ENCODE data around the gene CCDC88C.

DNA sequence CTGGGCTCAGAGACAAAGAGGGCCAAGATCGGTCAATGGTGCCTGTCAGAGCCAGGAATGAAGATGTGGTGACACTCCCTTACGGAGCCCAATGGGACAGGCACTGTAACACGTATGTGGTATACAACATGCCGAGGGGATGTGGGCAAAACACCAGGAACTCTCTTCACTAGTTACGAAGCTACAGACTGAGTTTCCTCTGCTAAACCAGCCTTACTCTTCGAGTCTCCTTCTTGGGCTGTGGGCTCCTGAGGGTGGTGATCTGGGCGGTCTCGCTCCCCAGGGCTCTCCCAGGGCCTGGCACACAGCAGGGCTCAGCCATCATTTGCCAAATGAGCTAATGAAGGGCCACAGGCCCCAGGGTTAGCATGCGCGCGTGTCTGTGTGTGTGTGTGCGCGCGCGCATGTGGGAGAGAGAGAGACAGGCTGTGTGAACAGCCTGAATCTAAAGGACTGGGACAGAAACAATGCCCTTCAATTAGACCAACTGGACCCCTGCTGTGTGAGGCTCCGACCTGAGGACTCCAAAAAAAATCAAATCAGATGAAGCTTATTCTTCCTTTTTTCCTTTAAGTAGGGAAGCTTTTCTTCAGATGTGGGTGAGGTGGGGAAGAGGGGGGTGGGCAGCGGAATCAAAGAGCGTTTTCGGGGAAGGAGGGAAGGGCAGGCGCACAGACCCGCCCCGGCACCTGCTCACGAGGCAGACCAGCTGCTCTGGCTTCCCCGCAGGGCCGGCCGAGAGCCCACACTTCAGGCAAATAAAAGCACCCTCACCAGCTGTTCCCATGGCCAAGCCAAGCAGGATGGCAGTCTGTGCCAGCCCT, 42.5 kb downstream of the CCDC88C start:
- TF ChIP-seq, protein P1, sequence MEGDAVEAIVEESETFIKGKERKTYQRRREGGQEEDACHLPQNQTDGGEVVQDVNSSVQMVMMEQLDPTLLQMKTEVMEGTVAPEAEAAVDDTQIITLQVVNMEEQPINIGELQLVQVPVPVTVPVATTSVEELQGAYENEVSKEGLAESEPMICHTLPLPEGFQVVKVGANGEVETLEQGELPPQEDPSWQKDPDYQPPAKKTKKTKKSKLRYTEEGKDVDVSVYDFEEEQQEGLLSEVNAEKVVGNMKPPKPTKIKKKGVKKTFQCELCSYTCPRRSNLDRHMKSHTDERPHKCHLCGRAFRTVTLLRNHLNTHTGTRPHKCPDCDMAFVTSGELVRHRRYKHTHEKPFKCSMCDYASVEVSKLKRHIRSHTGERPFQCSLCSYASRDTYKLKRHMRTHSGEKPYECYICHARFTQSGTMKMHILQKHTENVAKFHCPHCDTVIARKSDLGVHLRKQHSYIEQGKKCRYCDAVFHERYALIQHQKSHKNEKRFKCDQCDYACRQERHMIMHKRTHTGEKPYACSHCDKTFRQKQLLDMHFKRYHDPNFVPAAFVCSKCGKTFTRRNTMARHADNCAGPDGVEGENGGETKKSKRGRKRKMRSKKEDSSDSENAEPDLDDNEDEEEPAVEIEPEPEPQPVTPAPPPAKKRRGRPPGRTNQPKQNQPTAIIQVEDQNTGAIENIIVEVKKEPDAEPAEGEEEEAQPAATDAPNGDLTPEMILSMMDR (IDR thresholded peaks at IDR 0.05): no peak
- TF ChIP-seq POLR2A (IDR thresholded peaks at IDR 0.05): no peak
